Psoas muscle (tissue), 8 donors: Measurements from ENCODE around the gene PALM3. TPM values are rescaled to one million over a fixed set of nuclear protein-coding genes. Genes with fewer than 3 reads are reported as not detected.
A peak's percentile ranks its signal among the peaks of the same experiment; 100 is the strongest.

Experiments used
- ATAC-seq, 4 donors: fragments of 200-7000 bp; cut with Tn5 transposase; one replicate each; pipeline ENCODE4 v1.9.1; 2020; ENCODE audit warnings: moderate library complexity in 3 of 4, mild to moderate bottlenecking in 2 of 4
- DNase-seq, 2 donors: peaks; one replicate each; pipeline ENCODE4 v3.0.0-alpha.2; 2020
- H3K27ac ChIP-seq: fragments of 200-600 bp; one replicate; pipeline ENCODE4 v1.8.0; 2022
- H3K27me3 ChIP-seq, 3 donors: fragments of 200-600 bp in 1 of 3; one replicate each; pipeline versions ENCODE4 v1.6.1 to v1.8.0; 2013 to 2022; ENCODE audit warnings: low read length in 2 of 3, mild to moderate bottlenecking in 2 of 3, moderate library complexity in 1 of 3; ENCODE audit not compliant: insufficient read depth in 3 of 3
- H3K36me3 ChIP-seq, 2 donors: fragments of 200-600 bp in 1 of 2; one replicate each; pipeline versions ENCODE4 v1.6.1 to v1.8.0; 2013 to 2022; ENCODE audit warnings: low read depth in 1 of 2, mild to moderate bottlenecking in 1 of 2, moderate library complexity in 1 of 2; ENCODE audit not compliant: insufficient read depth in 1 of 2
- H3K4me1 ChIP-seq: fragments of 200-600 bp; one replicate; pipeline ENCODE4 v1.8.0; 2022
- H3K4me3 ChIP-seq: fragments of 200-600 bp; one replicate; pipeline ENCODE4 v1.8.0; 2022; ENCODE audit warnings: mild to moderate bottlenecking
- H3K9me3 ChIP-seq: fragments of 200-600 bp; one replicate; pipeline ENCODE4 v1.8.0; 2022
- WGBS, 3 donors: extraction: QIAGEN DNeasy Blood & Tissue Kit; methylation state at CpG; one replicate each; pipeline versions ENCODE4 v1.1.6 to v1.1.7; 2013; 5-methylcytosine and 5-hydroxymethylcytosine counted together
- intact Hi-C, 2 donors: fragments of 100-400 bp; cut with DNase I; formaldehyde crosslinking; loops; one replicate each; pipeline versions ENCODE4 v1.11.0 to v1.14.2; 2022
- polyA plus RNA-seq, 3 donors: library from polyadenylated mRNA; stranded (reverse); fragments of 200-250 nt; gene quantifications; one replicate each; pipeline ENCODE4 v1.2.3, GENCODE V29; 2013
- total RNA-seq, 4 donors: library from RNA; stranded (reverse); fragmentation: NEBNext Ultra II Directional in 2 of 4; extraction: Animal tissue kit (Norgen Biotek cat#: 25700) in 2 of 4; gene quantifications; one replicate each; pipeline versions ENCODE4 v1.2.1 to v1.2.4, GENCODE V29; 2021 to 2023
- TF ChIP-seq, protein P1 (sequence below): fragments of 200-600 bp; IDR thresholded peaks from one replicate; pipeline ENCODE4 v1.8.0; 2022; ENCODE audit warnings: antibody characterized with exemption
- donor health status: healthy with polysubstance abuse.
- donor health status: DM: no; HTN: no; CAD: no; lungs with moderate emphysema.
- donor health status: Bipolar disorder and iron deficiency.
- donor health status: healthy.
- donor health status: DM: yes; HTN: yes; CAD: no.
- donor health status: DM: no; HTN: no; CAD: no.
- donor health status: DM: no; HTN: no; CAD: no.
- donor health status: DM: yes; HTN: yes; CAD: no.

PALM3 gene
- total and polyA plus RNA-seq, 7 donors = 0.04 to 0.05 TPM; not detected in 5

DNA sequence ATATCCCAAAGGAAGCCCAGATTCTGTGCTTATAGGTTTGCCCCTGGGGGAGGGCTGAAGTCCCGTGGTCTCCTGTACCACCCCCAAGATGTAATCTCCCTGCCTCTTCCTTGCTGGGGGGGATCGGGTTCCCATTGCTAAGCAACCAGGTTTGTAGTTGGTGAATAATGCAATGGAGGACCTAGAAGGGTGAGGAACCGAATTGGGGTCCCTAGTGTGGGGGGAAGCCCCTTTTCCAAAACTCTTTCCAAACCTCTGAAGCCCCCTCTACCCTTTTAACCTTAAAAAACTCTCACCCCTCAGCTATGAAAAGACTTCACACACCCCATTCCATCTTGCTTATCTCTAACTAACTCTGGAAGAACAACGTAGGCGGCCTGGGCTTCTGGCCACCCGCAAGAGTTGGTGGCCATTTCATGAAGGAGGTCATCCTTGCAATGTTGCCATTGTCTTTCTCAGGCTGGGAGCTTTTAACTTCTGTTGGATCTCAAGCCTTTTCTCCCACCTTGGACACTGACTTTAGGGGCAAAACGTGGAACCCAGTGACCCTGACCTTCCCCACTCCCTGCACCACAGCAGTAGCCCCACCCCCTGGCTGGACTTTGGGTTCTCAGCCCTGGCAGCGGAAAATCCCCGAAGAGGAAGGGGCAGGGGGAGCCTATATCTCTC is 661 bp downstream of the PALM3 start:
- ATAC-seq = no peak
- TF ChIP-seq, protein P1, sequence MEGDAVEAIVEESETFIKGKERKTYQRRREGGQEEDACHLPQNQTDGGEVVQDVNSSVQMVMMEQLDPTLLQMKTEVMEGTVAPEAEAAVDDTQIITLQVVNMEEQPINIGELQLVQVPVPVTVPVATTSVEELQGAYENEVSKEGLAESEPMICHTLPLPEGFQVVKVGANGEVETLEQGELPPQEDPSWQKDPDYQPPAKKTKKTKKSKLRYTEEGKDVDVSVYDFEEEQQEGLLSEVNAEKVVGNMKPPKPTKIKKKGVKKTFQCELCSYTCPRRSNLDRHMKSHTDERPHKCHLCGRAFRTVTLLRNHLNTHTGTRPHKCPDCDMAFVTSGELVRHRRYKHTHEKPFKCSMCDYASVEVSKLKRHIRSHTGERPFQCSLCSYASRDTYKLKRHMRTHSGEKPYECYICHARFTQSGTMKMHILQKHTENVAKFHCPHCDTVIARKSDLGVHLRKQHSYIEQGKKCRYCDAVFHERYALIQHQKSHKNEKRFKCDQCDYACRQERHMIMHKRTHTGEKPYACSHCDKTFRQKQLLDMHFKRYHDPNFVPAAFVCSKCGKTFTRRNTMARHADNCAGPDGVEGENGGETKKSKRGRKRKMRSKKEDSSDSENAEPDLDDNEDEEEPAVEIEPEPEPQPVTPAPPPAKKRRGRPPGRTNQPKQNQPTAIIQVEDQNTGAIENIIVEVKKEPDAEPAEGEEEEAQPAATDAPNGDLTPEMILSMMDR = no peak
- H3K4me3 ChIP-seq = no peak overlapping the region
- no peaks in the 10 kb centered on the region for H3K36me3 ChIP-seq
- intact Hi-C loops = no loop called here
- no peaks in the 10 kb centered on the region for H3K9me3 ChIP-seq
- H3K4me1 ChIP-seq = no peaks in the 10 kb centered on the region
- WGBS, 3 donors = 50 to 54% (median 51%) methylated on average over 9 of the region's 9 CpGs
- no peak overlapping the region for H3K27ac ChIP-seq
- DNase-seq = no peak
- H3K27me3 ChIP-seq = peaks cover 0 to 43% (median 19%) of the 10 kb centered on the region in 3 donors

DNA sequence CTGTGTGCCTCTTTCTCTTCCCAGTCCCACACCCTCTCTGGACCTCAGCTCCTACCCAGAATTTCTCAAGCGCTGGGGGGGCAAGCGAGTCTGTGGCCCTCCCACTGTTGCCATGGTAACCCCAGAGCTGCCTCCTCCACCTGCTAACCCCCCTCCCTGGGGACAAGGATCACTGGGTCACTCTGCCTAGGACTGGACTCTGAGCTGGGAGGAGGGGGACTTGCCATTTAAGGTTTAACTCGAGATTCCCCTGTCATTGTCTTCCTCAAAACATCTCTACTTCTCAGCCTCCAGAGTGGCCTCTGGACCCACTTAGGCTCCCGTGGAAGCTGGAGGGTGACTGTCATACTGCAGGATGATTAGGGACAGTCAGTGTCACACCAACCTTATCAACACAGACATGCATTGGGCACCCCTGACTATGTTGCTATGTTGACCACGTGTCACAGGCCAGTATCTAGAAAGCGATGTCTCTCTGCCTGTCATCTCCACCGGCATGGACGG is 2.2 kb downstream of the PALM3 start:
- ATAC-seq (no peak), DNase-seq (no peak)
- whole genome bisulfite sequencing, 3 donors = 46 to 56% (median 52%) methylated on average over 8 of the region's 8 CpGs
- TF ChIP-seq, protein P1 = no peak
- intact Hi-C loops = no loop called here
- no peak overlapping the region for H3K4me3 ChIP-seq
- peaks cover 0 to 43% (median 19%) of the 10 kb centered on the region in 3 donors for H3K27me3 ChIP-seq
- no peaks in the 10 kb centered on the region for H3K36me3 ChIP-seq
- H3K9me3 ChIP-seq = no peaks in the 10 kb centered on the region
- no peak overlapping the region for H3K27ac ChIP-seq
- H3K4me1 ChIP-seq = no peaks in the 10 kb centered on the region

DNA sequence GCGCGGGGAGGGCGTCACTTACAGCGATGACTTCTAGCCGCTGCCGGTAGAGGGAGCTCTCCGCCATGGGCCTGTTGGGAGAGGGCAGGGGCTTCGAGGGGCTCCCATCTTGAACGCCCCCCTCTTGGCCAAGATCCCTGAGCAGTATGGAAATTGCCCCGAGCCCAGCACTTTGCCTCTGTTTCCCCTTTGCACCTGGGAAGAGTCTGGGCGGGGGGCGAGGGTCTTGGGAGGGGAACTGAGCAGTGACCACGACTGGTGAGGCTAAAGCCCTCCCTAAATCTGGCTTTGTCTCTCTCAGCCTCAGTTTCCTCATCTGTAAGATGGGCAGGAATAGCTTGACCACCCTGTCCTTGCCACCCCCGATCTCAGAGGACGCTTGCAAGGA is 2.8 kb downstream of the PALM3 start:
- peaks cover 0 to 43% (median 19%) of the 10 kb centered on the region in 3 donors for H3K27me3 ChIP-seq
- intact Hi-C loops = no loop called here
- no peaks in the 10 kb centered on the region for H3K36me3 ChIP-seq
- no peak overlapping the region for H3K27ac ChIP-seq
- ATAC-seq = peak in 1 of 4 donors; percentile 57
- H3K9me3 ChIP-seq = no peaks in the 10 kb centered on the region
- DNase-seq = peak in 1 of 2 donors; percentile 24
- TF ChIP-seq, protein P1 = peak; percentile 49
- WGBS, 3 donors = 15 to 23% (median 22%) methylated on average over 13 to 15 of the region's 15 CpGs
- no peak overlapping the region for H3K4me3 ChIP-seq
- H3K4me1 ChIP-seq = no peaks in the 10 kb centered on the region

DNA sequence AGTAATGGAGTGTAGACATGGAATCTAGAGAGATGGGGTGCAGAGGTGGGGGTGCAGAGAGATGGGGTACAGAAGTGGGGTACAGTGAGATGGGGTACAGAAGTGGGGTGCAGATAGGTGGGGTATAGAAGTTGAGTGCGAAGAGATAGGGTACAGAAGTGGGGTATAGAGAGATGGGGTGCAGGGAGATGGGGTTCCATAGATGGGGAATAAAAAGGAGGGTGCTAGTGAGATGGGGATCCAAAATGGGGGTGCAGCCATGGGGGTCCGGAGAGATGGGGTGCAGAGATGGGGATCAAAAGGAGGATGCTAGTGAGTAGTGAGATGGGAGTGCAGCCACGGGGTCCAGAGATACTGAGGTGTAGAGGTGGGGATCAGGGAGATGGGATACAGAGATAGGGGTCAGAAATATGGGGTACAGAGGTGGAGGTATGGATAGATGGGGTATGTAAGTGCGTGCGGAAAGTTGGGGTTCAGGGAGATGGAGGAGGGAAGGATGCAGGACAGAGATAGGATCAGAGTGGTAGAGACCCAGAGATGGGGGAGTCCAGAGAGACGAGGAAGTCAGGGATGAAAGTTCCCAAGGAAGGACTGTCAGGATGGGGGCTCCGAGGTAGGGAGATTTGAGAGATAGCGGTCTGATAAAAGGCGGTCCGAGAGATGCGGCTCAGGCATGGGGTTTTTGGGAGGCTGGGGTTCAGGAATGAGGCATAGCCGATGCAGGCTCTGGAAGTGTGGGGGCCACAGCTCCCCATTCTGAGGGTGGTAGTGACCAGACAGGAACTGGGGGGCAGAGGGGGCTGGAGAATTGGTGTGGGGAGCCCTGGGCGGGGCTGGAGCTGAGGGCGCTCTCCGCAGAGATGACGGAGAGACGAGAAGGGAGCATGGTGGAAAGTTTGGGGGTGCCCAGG is 3.4 kb downstream of the PALM3 start:
- TF ChIP-seq, protein P1 = no peak
- Histone ChIP-seq H3K9me3 (no peaks in the 10 kb centered on the region), H3K36me3 (no peaks in the 10 kb centered on the region), H3K27me3 (peaks cover 0 to 43% (median 19%) of the 10 kb centered on the region in 3 donors), H3K27ac (no peak overlapping the region), H3K4me1 (no peaks in the 10 kb centered on the region), H3K4me3 (no peak overlapping the region)
- ATAC-seq (no peak), DNase-seq (no peak)
- 25 to 29% (median 28%) methylated on average over 16 to 17 of the region's 17 CpGs for WGBS, 3 donors
- intact Hi-C loops = no loop called here
